ENCODE measurements around the gene DENND5B.
A peak's percentile ranks its signal among the peaks of the same experiment; 100 is the strongest.
"Not testable (repeated sequence)": the region's sequence is repeated elsewhere in the genome, so short reads cannot be mapped to it uniquely, and the experiment has no call there.

DENND5B gene

GRCh38 chr12:31456562-31456961 is 134.4 kb downstream of the DENND5B start:
- DNase-seq, result no peak

- no peak for DNase-seq
Measured at GRCh38 chr12:31444736-31445135, 146.2 kb downstream of the DENND5B start.

- DNase-seq, result no peak
Measured at GRCh38 chr12:31440586-31440985, 150.3 kb downstream of the DENND5B start.

GRCh38 chr12:31440134-31440533 is 150.8 kb downstream of the DENND5B start:
- no peak for DNase-seq

GRCh38 chr12:31431721-31432240 is 159.2 kb downstream of the DENND5B start:
- no peak for DNase-seq

GRCh38 chr12:31423405-31423804 is 167.5 kb downstream of the DENND5B start:
- no peak for DNase-seq

GRCh38 chr12:31412292-31412801 is 178.6 kb downstream of the DENND5B start:
- DNase-seq, result no peak

GRCh38 chr12:31408763-31409162 is 182.2 kb downstream of the DENND5B start:
- DNase-seq, result no peak

GRCh38 chr12:31407562-31407961 is 183.4 kb downstream of the DENND5B start:
- DNase-seq, result no peak

GRCh38 chr12:31406345-31406744 is 184.6 kb downstream of the DENND5B start:
- DNase-seq, result no peak

GRCh38 chr12:31405021-31405420 is 185.9 kb downstream of the DENND5B start:
- DNase-seq, result no peak

- peak; percentile 94 for DNase-seq
Measured at GRCh38 chr12:31403099-31403607, 187.8 kb downstream of the DENND5B start.

GRCh38 chr12:31393004-31393550 is 197.9 kb downstream of the DENND5B start:
- DNase-seq, result no peak

GRCh38 chr12:31390991-31391390 is 199.9 kb downstream of the DENND5B start:
- DNase-seq, result no peak

GRCh38 chr12:31388713-31389112 is 202.2 kb downstream of the DENND5B start:
- no peak for DNase-seq

GRCh38 chr12:31387466-31387865 is 203.5 kb downstream of the DENND5B start:
- no peak for DNase-seq

- DNase-seq, result no peak
Measured at GRCh38 chr12:31387011-31387410, 203.9 kb downstream of the DENND5B start.

GRCh38 chr12:31386364-31386777 is 204.6 kb downstream of the DENND5B start:
- DNase-seq, result no peak

GRCh38 chr12:31377210-31377609 is 213.7 kb downstream of the DENND5B start:
- not testable (repeated sequence) for DNase-seq

GRCh38 chr12:31375422-31375821 is 215.5 kb downstream of the DENND5B start:
- DNase-seq, result not testable (repeated sequence)

- DNase-seq, result no peak
Measured at GRCh38 chr12:31371256-31371620, 219.7 kb downstream of the DENND5B start.

GRCh38 chr12:31370531-31371255 is 220.2 kb downstream of the DENND5B start:
- no peak for DNase-seq

GRCh38 chr12:31369712-31370521 is 221.0 kb downstream of the DENND5B start:
- no peak for DNase-seq
